Measurements from ENCODE around the gene CTSC.

DNA sequence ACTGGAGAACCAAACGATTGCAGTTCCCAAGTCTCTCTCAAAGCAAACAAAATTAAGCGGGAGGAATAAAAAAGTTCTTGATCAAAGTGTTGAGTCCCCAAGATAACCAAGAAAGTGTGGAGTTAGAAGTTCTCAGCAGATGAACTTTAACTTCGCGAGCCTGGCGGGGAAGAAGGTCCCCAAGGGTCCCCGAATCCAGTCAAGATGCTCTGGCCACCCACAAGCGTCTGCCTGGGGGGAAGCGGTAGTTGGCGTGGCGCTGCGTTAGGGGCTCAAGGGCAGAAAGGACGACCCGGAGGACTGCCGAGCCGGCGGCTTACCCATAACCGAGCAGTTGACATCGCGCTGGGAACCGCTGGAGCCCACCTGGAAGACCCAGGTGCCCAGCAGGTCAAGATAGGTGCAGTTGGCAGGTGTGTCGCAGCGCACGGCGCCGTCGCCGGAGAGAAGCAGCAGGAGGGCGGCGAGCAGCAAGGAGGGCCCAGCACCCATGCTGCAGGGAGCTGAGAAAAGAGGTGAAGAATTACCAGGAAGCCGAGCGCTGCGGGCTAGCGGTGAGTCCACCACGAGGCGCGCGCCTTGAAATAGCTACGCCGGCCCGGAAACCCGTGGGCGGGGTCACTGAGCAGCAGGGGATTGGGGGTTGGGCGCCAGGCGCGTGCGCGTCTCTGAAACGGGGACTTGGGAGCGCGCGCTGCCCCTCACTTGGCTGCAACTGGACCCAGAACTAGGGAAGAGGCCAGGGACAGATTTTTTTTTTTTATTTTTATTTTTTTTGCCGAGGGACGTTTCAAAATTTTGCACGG lies at the start of gene CTSC:
- no peak for TF ChIP-seq POLR2A (IDR thresholded peaks at IDR 0.05)
- TF ChIP-seq, protein P1, sequence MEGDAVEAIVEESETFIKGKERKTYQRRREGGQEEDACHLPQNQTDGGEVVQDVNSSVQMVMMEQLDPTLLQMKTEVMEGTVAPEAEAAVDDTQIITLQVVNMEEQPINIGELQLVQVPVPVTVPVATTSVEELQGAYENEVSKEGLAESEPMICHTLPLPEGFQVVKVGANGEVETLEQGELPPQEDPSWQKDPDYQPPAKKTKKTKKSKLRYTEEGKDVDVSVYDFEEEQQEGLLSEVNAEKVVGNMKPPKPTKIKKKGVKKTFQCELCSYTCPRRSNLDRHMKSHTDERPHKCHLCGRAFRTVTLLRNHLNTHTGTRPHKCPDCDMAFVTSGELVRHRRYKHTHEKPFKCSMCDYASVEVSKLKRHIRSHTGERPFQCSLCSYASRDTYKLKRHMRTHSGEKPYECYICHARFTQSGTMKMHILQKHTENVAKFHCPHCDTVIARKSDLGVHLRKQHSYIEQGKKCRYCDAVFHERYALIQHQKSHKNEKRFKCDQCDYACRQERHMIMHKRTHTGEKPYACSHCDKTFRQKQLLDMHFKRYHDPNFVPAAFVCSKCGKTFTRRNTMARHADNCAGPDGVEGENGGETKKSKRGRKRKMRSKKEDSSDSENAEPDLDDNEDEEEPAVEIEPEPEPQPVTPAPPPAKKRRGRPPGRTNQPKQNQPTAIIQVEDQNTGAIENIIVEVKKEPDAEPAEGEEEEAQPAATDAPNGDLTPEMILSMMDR (IDR thresholded peaks at IDR 0.05) = no peak
